Activated CD8-positive, alpha-beta T cell treated with anti-CD3 and anti-CD28 coated beads for 36 hours (primary cell): ENCODE results near the gene AANAT. TPM values are rescaled to one million over a fixed set of nuclear protein-coding genes. Genes with fewer than 3 reads are reported as not detected.

Experiments used
- ATAC-seq: fragments of 200-7000 bp; cut with Tn5 transposase; one replicate; pipeline ENCODE4 v1.10.0; 2021; ENCODE audit warnings: mild to moderate bottlenecking, moderate library complexity
- CTCF ChIA-PET: fragments of 350-600 bp; sonication (Branson Sonifier 250); formaldehyde crosslinking; loops from one replicate; lab custom pipeline; 2021; ENCODE audit warnings: antibody characterized with exemption; lab: Charles Lee
- POLR2A ChIA-PET: fragments of 350-600 bp; sonication (Branson Sonifier 250); formaldehyde crosslinking; loops from one replicate; lab custom pipeline; 2021; ENCODE audit warnings: antibody characterized with exemption; lab: Charles Lee
- DNase-seq: peaks from one replicate; pipeline ENCODE4 v3.0.0-alpha.2; 2020
- H3K27ac Mint-ChIP-seq: one replicate; pipeline ENCODE4 v1.8.0; 2021; ENCODE audit warnings: mild to moderate bottlenecking, mixed read lengths
- H3K27me3 Mint-ChIP-seq: one replicate; pipeline ENCODE4 v1.8.0; 2021; ENCODE audit warnings: mixed read lengths
- H3K36me3 Mint-ChIP-seq: one replicate; pipeline ENCODE4 v1.8.0; 2021; ENCODE audit warnings: low read depth, mixed read lengths
- H3K4me1 Mint-ChIP-seq: one replicate; pipeline ENCODE4 v1.8.0; 2021; ENCODE audit warnings: low read depth, mixed read lengths
- H3K4me3 Mint-ChIP-seq: one replicate; pipeline ENCODE4 v1.8.0; 2021; ENCODE audit warnings: mild to moderate bottlenecking, moderate library complexity, mixed read lengths
- H3K9me3 Mint-ChIP-seq: one replicate; pipeline ENCODE4 v1.8.0; 2021; ENCODE audit warnings: mixed read lengths
- intact Hi-C: fragments of 100-400 bp; cut with micrococcal nuclease; formaldehyde crosslinking; loops from one replicate; pipeline ENCODE4 v1.10.0; 2022
- total RNA-seq, 2 experiments: library from RNA; stranded (reverse); gene quantifications; one replicate each; pipeline ENCODE4 v1.2.3, GENCODE V29; 2021
- TF ChIP-seq, protein P1 (sequence below): fragments of 200-600 bp; IDR thresholded peaks from one replicate; pipeline ENCODE4 v1.8.0; 2022; ENCODE audit warnings: antibody characterized with exemption, mild to moderate bottlenecking

Gene AANAT
- total RNA-seq, 2 experiments from 2014 or later, result 0.34 TPM; not detected in 1

GRCh38 chr17:76498876-76499251 lies 31.5 kb downstream of the AANAT start:
- H3K4me3 Mint-ChIP-seq, result no peak overlapping the region
- intact Hi-C loops, result no loop called here
- no peaks in the 10 kb centered on the region for H3K9me3 Mint-ChIP-seq
- peaks cover 49% of the 10 kb centered on the region for H3K4me1 Mint-ChIP-seq
- ATAC-seq, result no peak
- no peaks in the 10 kb centered on the region for H3K36me3 Mint-ChIP-seq
- DNase-seq, result no peak
- no peaks in the 10 kb centered on the region for H3K27me3 Mint-ChIP-seq
- ChIA-PET POLR2A (interaction anchor here (1.0 to 4.3 kb wide), 4 partner anchors 8 to 114 kb away, joined by 4 to 16 read pairs (median 8); partner anchors contain the start of genes AANAT and SPHK1), CTCF (interaction anchor here (0.8 to 4.7 kb wide), 7 partner anchors 8 to 88 kb away, joined by 3 to 20 read pairs (median 3); partner anchors contain the start of gene AANAT)
- H3K27ac Mint-ChIP-seq, result no peak overlapping the region
- TF ChIP-seq, protein P1, sequence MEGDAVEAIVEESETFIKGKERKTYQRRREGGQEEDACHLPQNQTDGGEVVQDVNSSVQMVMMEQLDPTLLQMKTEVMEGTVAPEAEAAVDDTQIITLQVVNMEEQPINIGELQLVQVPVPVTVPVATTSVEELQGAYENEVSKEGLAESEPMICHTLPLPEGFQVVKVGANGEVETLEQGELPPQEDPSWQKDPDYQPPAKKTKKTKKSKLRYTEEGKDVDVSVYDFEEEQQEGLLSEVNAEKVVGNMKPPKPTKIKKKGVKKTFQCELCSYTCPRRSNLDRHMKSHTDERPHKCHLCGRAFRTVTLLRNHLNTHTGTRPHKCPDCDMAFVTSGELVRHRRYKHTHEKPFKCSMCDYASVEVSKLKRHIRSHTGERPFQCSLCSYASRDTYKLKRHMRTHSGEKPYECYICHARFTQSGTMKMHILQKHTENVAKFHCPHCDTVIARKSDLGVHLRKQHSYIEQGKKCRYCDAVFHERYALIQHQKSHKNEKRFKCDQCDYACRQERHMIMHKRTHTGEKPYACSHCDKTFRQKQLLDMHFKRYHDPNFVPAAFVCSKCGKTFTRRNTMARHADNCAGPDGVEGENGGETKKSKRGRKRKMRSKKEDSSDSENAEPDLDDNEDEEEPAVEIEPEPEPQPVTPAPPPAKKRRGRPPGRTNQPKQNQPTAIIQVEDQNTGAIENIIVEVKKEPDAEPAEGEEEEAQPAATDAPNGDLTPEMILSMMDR, result no peak

DNA sequence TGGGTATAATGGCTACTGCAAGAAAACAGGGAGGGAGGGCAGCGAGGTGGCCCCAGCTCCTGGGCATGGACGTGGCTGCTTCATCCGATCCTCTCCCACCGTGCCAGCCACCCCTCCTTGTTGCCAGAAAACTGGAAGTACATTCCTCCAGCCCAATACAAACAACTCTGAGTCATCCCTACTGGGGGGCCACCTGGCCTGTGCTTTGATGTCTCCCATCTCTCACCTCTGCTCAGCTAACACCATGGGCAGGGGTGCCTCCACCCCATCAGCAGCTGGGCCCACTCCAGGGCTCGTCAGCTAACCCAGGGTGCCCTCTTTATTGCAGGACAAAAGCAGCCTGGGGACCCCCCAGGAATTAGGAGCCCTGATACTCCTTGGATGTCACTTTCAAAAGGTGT lies 31.9 kb downstream of the AANAT start:
- peak overlapping the region; percentile 38 for H3K27ac Mint-ChIP-seq
- intact Hi-C loops, result no loop called here
- no peak for DNase-seq
- TF ChIP-seq, protein P1, result no peak
- peak overlapping the region; percentile 90 for H3K4me3 Mint-ChIP-seq
- no peaks in the 10 kb centered on the region for H3K36me3 Mint-ChIP-seq
- no peaks in the 10 kb centered on the region for H3K27me3 Mint-ChIP-seq
- ChIA-PET POLR2A (interaction anchor here (1.0 to 4.3 kb wide), 5 partner anchors 9 to 115 kb away, joined by 4 to 16 read pairs (median 6); partner anchors contain the start of genes AANAT and SPHK1), CTCF (interaction anchor here (0.6 to 4.7 kb wide), 10 partner anchors 8 to 102 kb away, joined by 3 to 20 read pairs (median 3); partner anchors contain the start of gene AANAT)
- peaks cover 48% of the 10 kb centered on the region for H3K4me1 Mint-ChIP-seq
- ATAC-seq, result no peak
- H3K9me3 Mint-ChIP-seq, result no peaks in the 10 kb centered on the region

- Mint-ChIP-seq H3K4me3 (peak overlapping the region; percentile 90), H3K9me3 (no peaks in the 10 kb centered on the region), H3K4me1 (peaks cover 42% of the 10 kb centered on the region), H3K27me3 (no peaks in the 10 kb centered on the region), H3K27ac (peak overlapping the region; percentile 57), H3K36me3 (no peaks in the 10 kb centered on the region)
- DNase-seq, result no peak
- ChIA-PET POLR2A (interaction anchor here (0.9 to 4.3 kb wide), 10 partner anchors 9 to 429 kb away, joined by 3 to 16 read pairs (median 4); partner anchors contain the start of genes AANAT and SPHK1), CTCF (interaction anchor here (1.0 to 4.7 kb wide), 5 partner anchors 10 to 103 kb away, joined by 3 to 20 read pairs (median 5); partner anchors contain the start of gene AANAT)
- intact Hi-C loops, result no loop called here
- no peak for ATAC-seq
- TF ChIP-seq, protein P1, result no peak
Measured at GRCh38 chr17:76500074-76500746, 32.8 kb downstream of the AANAT start.

GRCh38 chr17:76500747-76501017 lies 33.3 kb downstream of the AANAT start:
- POLR2A ChIA-PET, result interaction anchor here (0.9 to 4.3 kb wide), 7 partner anchors 9 to 116 kb away, joined by 3 to 16 read pairs (median 5); partner anchors contain the start of genes AANAT and SPHK1

More at GRCh38 chr17:76500747-76501017, 33.3 kb downstream of the AANAT start:
- TF ChIP-seq, protein P1, result no peak
- H3K4me3 Mint-ChIP-seq, result peak overlapping the region; percentile 90
- intact Hi-C loops, result no loop called here
- DNase-seq (no peak), ATAC-seq (no peak)
- H3K9me3 Mint-ChIP-seq, result no peaks in the 10 kb centered on the region
- CTCF ChIA-PET, result interaction anchor here (1.9 to 4.7 kb wide), 3 partner anchors 23 to 103 kb away, joined by 5 to 20 read pairs (median 11); partner anchors contain the start of gene AANAT
- peaks cover 40% of the 10 kb centered on the region for H3K4me1 Mint-ChIP-seq
- no peaks in the 10 kb centered on the region for H3K36me3 Mint-ChIP-seq
- H3K27ac Mint-ChIP-seq, result peak overlapping the region; percentile 57
- H3K27me3 Mint-ChIP-seq, result no peaks in the 10 kb centered on the region
